IMR-90 (cell line): ENCODE results near the gene POMGNT2. TPM values are rescaled to one million over a fixed set of nuclear protein-coding genes. Genes with fewer than 3 reads are reported as not detected.

ENCODE experiments used
- ATAC-seq: fragments of 200-7000 bp; cut with Tn5 transposase; 2 replicates; pipeline ENCODE4 v1.9.1; 2020; ENCODE audit warnings: low read depth, mild to moderate bottlenecking, moderate library complexity
- BruUV-seq: library from RNA; stranded (reverse); fragments of 400-500 nt; replicated peaks from 2 replicates; lab custom pipeline; 2021; lab: Mats Ljungman, UMichigan
- CTCF ChIA-PET: fragments of 300-600 bp; formaldehyde crosslinking; extraction: SDS; loops from one replicate; lab custom pipeline; 2021; ENCODE audit warnings: antibody characterized with exemption; lab: Yijun Ruan, JAX
- POLR2A ChIA-PET: fragments of 300-600 bp; sonication (Branson Sonifier 250); formaldehyde crosslinking; loops from one replicate; lab custom pipeline; 2022; ENCODE audit warnings: antibody characterized with exemption; ENCODE audit not compliant: unreplicated experiment; lab: Charles Lee
- DNase-seq: peaks from one replicate; pipeline ENCODE4 v3.0.0; 2013
- H2AFZ ChIP-seq: replicated peaks from 2 replicates; pipeline ENCODE3; 2013; ENCODE audit warnings: low read length, mild to moderate bottlenecking; ENCODE audit not compliant: poor library complexity
- H2AK5ac ChIP-seq: 2 replicates; pipeline ENCODE4 v1.6.1; 2013; ENCODE audit warnings: low read depth, low read length, inconsistent platforms
- H2AK9ac ChIP-seq: replicated peaks from 2 replicates; pipeline ENCODE3; 2013; ENCODE audit warnings: mild to moderate bottlenecking, low read depth, low read length, moderate library complexity; ENCODE audit not compliant: poor library complexity
- H2BK120ac ChIP-seq: 2 replicates; pipeline ENCODE4 v1.6.1; 2013; ENCODE audit warnings: low read depth, low read length, inconsistent platforms
- H2BK15ac ChIP-seq: 3 replicates; pipeline ENCODE4 v1.6.1; 2013; ENCODE audit warnings: low read depth, low read length, inconsistent platforms
- H2BK20ac ChIP-seq: 2 replicates; pipeline ENCODE4 v1.6.1; 2013; ENCODE audit warnings: low read depth, mild to moderate bottlenecking, inconsistent platforms, low read length, moderate library complexity
- H2BK5ac ChIP-seq: 2 replicates; pipeline ENCODE4 v1.6.1; 2013; ENCODE audit warnings: mild to moderate bottlenecking, low read depth, low read length, inconsistent platforms; ENCODE audit not compliant: poor library complexity, severe bottlenecking
- H3K14ac ChIP-seq: replicated peaks from 2 replicates; pipeline ENCODE4 v1.6.1; 2013; ENCODE audit warnings: low read depth, low read length, inconsistent platforms
- H3K18ac ChIP-seq: 2 replicates; pipeline ENCODE4 v1.6.1; 2013; ENCODE audit warnings: low read depth, low read length, control low read depth
- H3K23ac ChIP-seq: 2 replicates; pipeline ENCODE4 v1.6.1; 2013; ENCODE audit warnings: low read depth, low read length, inconsistent platforms
- H3K27ac ChIP-seq: 2 replicates; pipeline ENCODE4 v1.5.1; 2013; ENCODE audit warnings: mild to moderate bottlenecking, control low read depth, low read length; ENCODE audit not compliant: insufficient read depth
- H3K27me3 ChIP-seq: 2 replicates; pipeline ENCODE4 v1.6.1; 2013; ENCODE audit warnings: low read length; ENCODE audit not compliant: control insufficient read depth, insufficient read depth
- H3K36me3 ChIP-seq: 2 replicates; pipeline ENCODE4 v1.6.1; 2013; ENCODE audit warnings: low read length, mixed read lengths; ENCODE audit not compliant: control insufficient read depth, insufficient read depth
- H3K4ac ChIP-seq: 2 replicates; pipeline ENCODE4 v1.6.1; 2013; ENCODE audit warnings: low read depth, low read length, inconsistent platforms
- H3K4me1 ChIP-seq: 2 replicates; pipeline ENCODE4 v1.6.1; 2013; ENCODE audit warnings: low read length, mixed read lengths; ENCODE audit not compliant: control insufficient read depth, insufficient read depth
- H3K4me2 ChIP-seq: 2 replicates; pipeline ENCODE4 v1.6.1; 2013; ENCODE audit warnings: low read depth, mild to moderate bottlenecking, control low read depth, low read length, moderate library complexity
- H3K4me3 ChIP-seq: 2 replicates; pipeline ENCODE4 v1.5.1; 2013; ENCODE audit warnings: low read depth, mild to moderate bottlenecking, control low read depth, low read length, moderate library complexity; ENCODE audit not compliant: insufficient read depth
- H3K56ac ChIP-seq: 2 replicates; pipeline ENCODE4 v1.6.1; 2013; ENCODE audit warnings: low read length, inconsistent platforms; ENCODE audit not compliant: insufficient read depth; ENCODE audit errors: extremely low read depth
- H3K79me1 ChIP-seq, 2 experiments: 2 replicates each; pipeline ENCODE4 v1.6.1; 2013; ENCODE audit warnings: low read length in 2 of 2, inconsistent platforms in 1 of 2, low read depth in 1 of 2
- H3K9ac ChIP-seq: 2 replicates; pipeline ENCODE4 v1.6.1; 2013; ENCODE audit warnings: low read depth, low read length, control low read depth
- H3K9me1 ChIP-seq: 2 replicates; pipeline ENCODE4 v1.6.1; 2013; ENCODE audit warnings: low read length, inconsistent platforms; ENCODE audit not compliant: insufficient read depth
- H3K9me3 ChIP-seq: 2 replicates; pipeline ENCODE4 v1.6.1; 2013; ENCODE audit warnings: low read length; ENCODE audit not compliant: control insufficient read depth, insufficient read depth
- H4K20me1 ChIP-seq: 2 replicates; pipeline ENCODE4 v1.6.1; 2013; ENCODE audit warnings: low read length, inconsistent platforms; ENCODE audit not compliant: insufficient read depth
- H4K5ac ChIP-seq: 2 replicates; pipeline ENCODE4 v1.6.1; 2013; ENCODE audit warnings: mild to moderate bottlenecking, low read depth, low read length, control low read depth
- H4K8ac ChIP-seq, 2 experiments: 2 replicates each; pipeline ENCODE4 v1.6.1; 2013; ENCODE audit warnings: low read depth in 2 of 2, low read length in 2 of 2, control low read depth in 1 of 2, inconsistent platforms in 1 of 2
- H4K91ac ChIP-seq: 2 replicates; pipeline ENCODE4 v1.6.1; 2013; ENCODE audit warnings: low read depth, low read length, inconsistent platforms; ENCODE audit not compliant: insufficient read depth
- CEBPB ChIP-seq: IDR thresholded peaks from 2 replicates; pipeline ENCODE4 v1.6.1; 2012; ENCODE audit warnings: low read depth, low read length, improper control_type of control experiment
- CHD1 ChIP-seq: IDR thresholded peaks from 2 replicates; pipeline ENCODE4 v1.6.1; 2012; ENCODE audit warnings: low read depth, low read length, improper control_type of control experiment
- MAFK ChIP-seq: IDR thresholded peaks from 2 replicates; pipeline ENCODE4 v1.6.1; 2012; ENCODE audit warnings: low read depth, low read length, improper control_type of control experiment
- MAZ ChIP-seq: IDR thresholded peaks from 2 replicates; pipeline ENCODE4 v1.6.1; 2012; ENCODE audit warnings: low read depth, mild to moderate bottlenecking, low read length, improper control_type of control experiment, moderate library complexity, borderline replicate concordance
- RAD21 ChIP-seq: IDR thresholded peaks from 2 replicates; pipeline ENCODE4 v1.6.1; 2012; ENCODE audit warnings: low read length, improper control_type of control experiment
- RCOR1 ChIP-seq: IDR thresholded peaks from 2 replicates; pipeline ENCODE4 v1.6.1; 2012; ENCODE audit warnings: mild to moderate bottlenecking, low read length, improper control_type of control experiment; ENCODE audit not compliant: insufficient replicate concordance
- SMC3 ChIP-seq: fragments of 150-350 bp; IDR thresholded peaks from 2 replicates; pipeline ENCODE4 v1.6.1; 2016; ENCODE audit warnings: low read depth, mild to moderate bottlenecking, antibody characterized with exemption, low read length, moderate library complexity
- WGBS, 2 experiments: methylation state at CpG; one replicate each; pipeline versions ENCODE4 v1.1.5 to v1.1.7; 2013; ENCODE audit warnings: missing lambda C conversion rate in 2 of 2; ENCODE audit not compliant: insufficient read length in 1 of 2; ENCODE audit errors: extremely low coverage in 2 of 2; 5-methylcytosine and 5-hydroxymethylcytosine counted together
- dilution Hi-C: fragments of 300-500 bp; cut with HindIII; formaldehyde crosslinking; loops from one replicate; pipeline ENCODE4 v1.14.3; 2018; ENCODE audit warnings: low sequenced_read_pairs; ENCODE audit not compliant: unreplicated experiment
- in situ Hi-C: fragments of 300-500 bp; cut with MboI; formaldehyde crosslinking; loops from 3 replicates; pipeline ENCODE4 v1.14.3; 2019; ENCODE audit warnings: low sequenced_read_pairs, inconsistent platforms, mixed read lengths
- intact Hi-C: fragments of 100-400 bp; cut with micrococcal nuclease; formaldehyde crosslinking; loops from 2 replicates; pipeline ENCODE4 v1.10.0; 2022
- polyA plus RNA-seq, 3 experiments: library from polyadenylated mRNA; depleted of rRNA; stranded (reverse); fragments of >200 nt; gene quantifications; 2 replicates each; pipeline ENCODE4 v1.2.3, GENCODE V29; 2012; ENCODE audit warnings: low replicate concordance in 1 of 3
- total RNA-seq: library from RNA; depleted of rRNA; stranded (reverse); fragments of >200 nt; gene quantifications from 2 replicates; pipeline ENCODE4 v1.2.3, GENCODE V29; 2012
- TF ChIP-seq, protein P1 (sequence below): conservative IDR thresholded peaks from 2 replicates; pipeline ENCODE4 v1.5.1; 2012; ENCODE audit warnings: mild to moderate bottlenecking, low read depth, low read length, improper control_type of control experiment

The POMGNT2 gene
- total and polyA plus RNA-seq, 2 of the 4 experiments (the other 2 are of a cell fraction), result 7.5 to 16.2 TPM

DNA sequence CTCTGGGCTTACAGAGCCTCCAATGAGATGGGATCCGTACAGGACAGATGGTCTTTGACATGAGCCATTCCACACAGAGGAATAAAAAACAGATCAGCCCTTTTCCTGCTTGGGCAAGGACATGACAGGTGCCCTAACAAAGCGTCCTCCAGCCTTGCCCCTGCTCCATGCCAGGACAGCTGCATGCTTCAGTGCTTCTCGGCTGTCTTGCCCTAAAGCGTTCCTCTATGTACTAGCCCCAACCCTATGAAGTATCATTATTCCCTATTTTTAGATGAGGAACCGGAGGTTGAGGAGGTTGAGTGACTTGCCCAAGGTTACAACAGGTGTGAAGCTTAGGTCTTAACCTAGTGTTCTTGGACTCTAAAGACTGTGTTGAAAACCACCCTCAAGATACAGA is 10.5 kb downstream of the POMGNT2 start:
- no peaks in the 10 kb centered on the region; the same call in 1 of the 2 replicates for H3K4me1 ChIP-seq
- H3K36me3 ChIP-seq, result no peaks in the 10 kb centered on the region
- intact Hi-C loops, result no loop called here
- no peak overlapping the region for H3K23ac ChIP-seq
- peaks cover 2% of the 10 kb centered on the region; the same call in 1 of the 2 replicates for H3K9me1 ChIP-seq
- ChIA-PET CTCF (no interaction called here), POLR2A (no interaction called here)
- H2AK5ac ChIP-seq, result no peak overlapping the region
- no peak overlapping the region for H2BK120ac ChIP-seq
- H3K27ac ChIP-seq, result no peak overlapping the region
- no peaks in the 10 kb centered on the region for H4K20me1 ChIP-seq
- no peak overlapping the region for H3K56ac ChIP-seq
- BruUV-seq, result no TSS peak
- no peak overlapping the region for H3K4ac ChIP-seq
- 80% methylated on average over 1 of the region's 5 CpGs; no CpG with 5 or more reads in 1 of the 2 experiments for WGBS, 2 experiments
- no peak overlapping the region for H3K18ac ChIP-seq
- H3K27me3 ChIP-seq, result no peaks in the 10 kb centered on the region
- no peak overlapping the region for H4K91ac ChIP-seq
- H3K14ac ChIP-seq, result no peak overlapping the region
- H2BK20ac ChIP-seq, result no peak overlapping the region
- H3K4me2 ChIP-seq, result no peak overlapping the region
- dilution Hi-C loops, result no loop called here
- H4K5ac ChIP-seq, result no peak overlapping the region
- H2AFZ ChIP-seq, result no peak overlapping the region
- no peak overlapping the region for H2AK9ac ChIP-seq
- no peak overlapping the region for H4K8ac ChIP-seq
- no peak overlapping the region for H3K4me3 ChIP-seq
- no peaks in the 10 kb centered on the region; a peak in 1 of 4 replicates for H3K79me1 ChIP-seq
- H2BK15ac ChIP-seq, result no peak overlapping the region
- no peaks in the 10 kb centered on the region for H3K9me3 ChIP-seq
- in situ Hi-C loops, result no loop called here
- no peak for ATAC-seq
- H3K9ac ChIP-seq, result no peak overlapping the region
- TF ChIP-seq, protein P1, sequence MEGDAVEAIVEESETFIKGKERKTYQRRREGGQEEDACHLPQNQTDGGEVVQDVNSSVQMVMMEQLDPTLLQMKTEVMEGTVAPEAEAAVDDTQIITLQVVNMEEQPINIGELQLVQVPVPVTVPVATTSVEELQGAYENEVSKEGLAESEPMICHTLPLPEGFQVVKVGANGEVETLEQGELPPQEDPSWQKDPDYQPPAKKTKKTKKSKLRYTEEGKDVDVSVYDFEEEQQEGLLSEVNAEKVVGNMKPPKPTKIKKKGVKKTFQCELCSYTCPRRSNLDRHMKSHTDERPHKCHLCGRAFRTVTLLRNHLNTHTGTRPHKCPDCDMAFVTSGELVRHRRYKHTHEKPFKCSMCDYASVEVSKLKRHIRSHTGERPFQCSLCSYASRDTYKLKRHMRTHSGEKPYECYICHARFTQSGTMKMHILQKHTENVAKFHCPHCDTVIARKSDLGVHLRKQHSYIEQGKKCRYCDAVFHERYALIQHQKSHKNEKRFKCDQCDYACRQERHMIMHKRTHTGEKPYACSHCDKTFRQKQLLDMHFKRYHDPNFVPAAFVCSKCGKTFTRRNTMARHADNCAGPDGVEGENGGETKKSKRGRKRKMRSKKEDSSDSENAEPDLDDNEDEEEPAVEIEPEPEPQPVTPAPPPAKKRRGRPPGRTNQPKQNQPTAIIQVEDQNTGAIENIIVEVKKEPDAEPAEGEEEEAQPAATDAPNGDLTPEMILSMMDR, result no peak
- TF ChIP-seq RCOR1 (no peak), SMC3 (no peak), MAZ (no peak), RAD21 (no peak), CHD1 (no peak), MAFK (no peak), CEBPB (no peak)
- no peak overlapping the region for H2BK5ac ChIP-seq
- no peak for DNase-seq
